HG03064 (cell line): ENCODE data around the gene GNB1L.

ENCODE experiments used
- ATAC-seq: cut with Tn5 transposase; IDR thresholded peaks from one replicate; pipeline ENCODE4 v1.9.1; 2021; ENCODE audit warnings: low read depth; ENCODE audit not compliant: unreplicated experiment

The GNB1L gene

GRCh38 chr22:19876941-19877625 lies 22.4 kb upstream of the GNB1L start:
- no peak for ATAC-seq

GRCh38 chr22:19876314-19876940 lies 21.8 kb upstream of the GNB1L start:
- ATAC-seq = no peak

- ATAC-seq = no peak
Observed at GRCh38 chr22:19875531-19876313, 21.0 kb upstream of the GNB1L start.

GRCh38 chr22:19875061-19875530 lies 20.4 kb upstream of the GNB1L start:
- ATAC-seq = no peak

- no peak for ATAC-seq
Observed at GRCh38 chr22:19874307-19875060, 19.8 kb upstream of the GNB1L start.

GRCh38 chr22:19873960-19874306 lies 19.3 kb upstream of the GNB1L start:
- no peak for ATAC-seq

- no peak for ATAC-seq
Observed at GRCh38 chr22:19873138-19873959, 18.7 kb upstream of the GNB1L start.

GRCh38 chr22:19872779-19873137 lies 18.1 kb upstream of the GNB1L start:
- no peak for ATAC-seq

- no peak for ATAC-seq
Observed at GRCh38 chr22:19871845-19872778, 17.4 kb upstream of the GNB1L start.

GRCh38 chr22:19871023-19871844 lies 16.6 kb upstream of the GNB1L start:
- no peak for ATAC-seq

GRCh38 chr22:19870153-19871022 lies 15.7 kb upstream of the GNB1L start:
- no peak for ATAC-seq

GRCh38 chr22:19869497-19870152 lies 15.0 kb upstream of the GNB1L start:
- ATAC-seq = no peak

GRCh38 chr22:19868773-19869471 lies 14.2 kb upstream of the GNB1L start:
- ATAC-seq = no peak

GRCh38 chr22:19868333-19868732 lies 13.7 kb upstream of the GNB1L start:
- ATAC-seq = no peak

- no peak for ATAC-seq
Observed at GRCh38 chr22:19867617-19868016, 12.9 kb upstream of the GNB1L start.

GRCh38 chr22:19866665-19867009 lies 12.0 kb upstream of the GNB1L start:
- no peak for ATAC-seq
